ENCODE data around the gene TMEM134. TPM values are rescaled to one million over a fixed set of nuclear protein-coding genes. Genes with fewer than 3 reads are reported as not detected.

The TMEM134 gene
- total and polyA plus RNA-seq, 2 of the 4 experiments (the other 2 are of a cell fraction) = 12.5 to 55.0 TPM

Small RNA genes lying within 50 kb of the gene (microRNA-seq; reads per million reads assigned to microRNA genes)
- gene MIR6752 (ENCODE audit: insufficient read depth in 1 of 2, insufficient read length in 1 of 2, unreplicated experiment in 1 of 2) = 0 reads per million in 2 experiments

Small RNA genes lying within 50 kb of the gene (small RNA-seq; reads per million reads assigned to genes)
- gene MIR6752 = 0 reads per million in 5 experiments

Other genes starting within 250 kb of the TMEM134 start
- 23.9 and 26.7 TPM in 2 replicates for gene GRK2, start 202.8 kb downstream of the TMEM134 start, total RNA-seq (2012; rRNA removed)
- gene GRK2, start 202.8 kb downstream of the TMEM134 start, polyA plus RNA-seq (2012; rRNA removed) = 41.8 and 45.8 TPM in 2 replicates
- gene ANKRD13D, start 179.9 kb downstream of the TMEM134 start, total RNA-seq (2012; rRNA removed) = 7.3 and 8.1 TPM in 2 replicates
- gene ANKRD13D, start 179.9 kb downstream of the TMEM134 start, polyA plus RNA-seq (2012; rRNA removed) = 38.4 and 44.0 TPM in 2 replicates
- gene SSH3, start 165.7 kb downstream of the TMEM134 start, total RNA-seq (2012; rRNA removed) = 7.3 and 7.8 TPM in 2 replicates
- 26.7 and 29.2 TPM in 2 replicates for gene SSH3, start 165.7 kb downstream of the TMEM134 start, polyA plus RNA-seq (2012; rRNA removed)
- 40.8 and 46.4 TPM in 2 replicates for gene POLD4, start 115.7 kb downstream of the TMEM134 start, total RNA-seq (2012; rRNA removed)
- gene POLD4, start 115.7 kb downstream of the TMEM134 start, polyA plus RNA-seq (2012; rRNA removed) = 133 and 152 TPM in 2 replicates
- gene CLCF1, start 95.7 kb downstream of the TMEM134 start, total RNA-seq (2012; rRNA removed) = 5.0 and 5.6 TPM in 2 replicates
- gene CLCF1, start 95.7 kb downstream of the TMEM134 start, polyA plus RNA-seq (2012; rRNA removed) = 27.8 and 34.4 TPM in 2 replicates
- 1.9 and 2.0 TPM in 2 replicates for gene RAD9A, start 77.3 kb downstream of the TMEM134 start, total RNA-seq (2012; rRNA removed)
- 10.3 and 12.6 TPM in 2 replicates for gene RAD9A, start 77.3 kb downstream of the TMEM134 start, polyA plus RNA-seq (2012; rRNA removed)
- 294 and 313 TPM in 2 replicates for gene PPP1CA, start 67.4 kb downstream of the TMEM134 start, total RNA-seq (2012; rRNA removed)
- gene PPP1CA, start 67.4 kb downstream of the TMEM134 start, polyA plus RNA-seq (2012; rRNA removed) = 228 and 260 TPM in 2 replicates
- gene TBC1D10C, start 65.2 kb downstream of the TMEM134 start, total RNA-seq (2012; rRNA removed) = under 0.01 and 0.18 TPM in 2 replicates
- 0.07 and 0.11 TPM in 2 replicates for gene TBC1D10C, start 65.2 kb downstream of the TMEM134 start, polyA plus RNA-seq (2012; rRNA removed)
- under 0.01 TPM in 2 replicates for gene CARNS1, start 53.6 kb downstream of the TMEM134 start, total RNA-seq (2012; rRNA removed)
- gene CARNS1, start 53.6 kb downstream of the TMEM134 start, polyA plus RNA-seq (2012; rRNA removed) = 0.23 and 0.32 TPM in 2 replicates
- gene RPS6KB2, start 40.8 kb downstream of the TMEM134 start, total RNA-seq (2012; rRNA removed) = 47.8 and 58.4 TPM in 2 replicates
- gene RPS6KB2, start 40.8 kb downstream of the TMEM134 start, polyA plus RNA-seq (2012; rRNA removed) = 50.7 and 55.3 TPM in 2 replicates
- not detected in 2 replicates for gene PTPRCAP, start 31.6 kb downstream of the TMEM134 start, total RNA-seq (2012; rRNA removed)
- gene PTPRCAP, start 31.6 kb downstream of the TMEM134 start, polyA plus RNA-seq (2012; rRNA removed) = 0.14 and 0.24 TPM in 2 replicates
- gene CORO1B, start 25.8 kb downstream of the TMEM134 start, total RNA-seq (2012; rRNA removed) = 76.4 and 79.4 TPM in 2 replicates
- gene CORO1B, start 25.8 kb downstream of the TMEM134 start, polyA plus RNA-seq (2012; rRNA removed) = 138 and 151 TPM in 2 replicates
- gene GPR152, start 16.5 kb downstream of the TMEM134 start, total RNA-seq (2012; rRNA removed) = not detected in 2 replicates
- not detected in 2 replicates for gene GPR152, start 16.5 kb downstream of the TMEM134 start, polyA plus RNA-seq (2012; rRNA removed)
- not detected in 2 replicates for gene CABP4, start 13.9 kb downstream of the TMEM134 start, total RNA-seq (2012; rRNA removed)
- gene CABP4, start 13.9 kb downstream of the TMEM134 start, polyA plus RNA-seq (2012; rRNA removed) = not detected in 2 replicates
- 91.4 and 95.5 TPM in 2 replicates for gene AIP, start 13.8 kb upstream of the TMEM134 start, total RNA-seq (2012; rRNA removed)
- 122 and 130 TPM in 2 replicates for gene AIP, start 13.8 kb upstream of the TMEM134 start, polyA plus RNA-seq (2012; rRNA removed)
- 4.7 and 5.0 TPM in 2 replicates for gene PITPNM1, start 36.1 kb upstream of the TMEM134 start, total RNA-seq (2012; rRNA removed)
- gene PITPNM1, start 36.1 kb upstream of the TMEM134 start, polyA plus RNA-seq (2012; rRNA removed) = 15.4 and 18.3 TPM in 2 replicates
- 8.1 and 9.2 TPM in 2 replicates for gene CDK2AP2, start 38.9 kb upstream of the TMEM134 start, total RNA-seq (2012; rRNA removed)
- gene CDK2AP2, start 38.9 kb upstream of the TMEM134 start, polyA plus RNA-seq (2012; rRNA removed) = 44.7 and 49.8 TPM in 2 replicates
- gene CABP2, start 54.2 kb upstream of the TMEM134 start, total RNA-seq (2012; rRNA removed) = not detected in 2 replicates
- gene CABP2, start 54.2 kb upstream of the TMEM134 start, polyA plus RNA-seq (2012; rRNA removed) = not detected in 2 replicates
- gene GSTP1, start 114.6 kb upstream of the TMEM134 start, total RNA-seq (2012; rRNA removed) = 947 and 1,000 TPM in 2 replicates
- 1,539 and 1,653 TPM in 2 replicates for gene GSTP1, start 114.6 kb upstream of the TMEM134 start, polyA plus RNA-seq (2012; rRNA removed)
- gene NDUFV1, start 137.7 kb upstream of the TMEM134 start, total RNA-seq (2012; rRNA removed) = 119 and 120 TPM in 2 replicates
- gene NDUFV1, start 137.7 kb upstream of the TMEM134 start, polyA plus RNA-seq (2012; rRNA removed) = 133 and 148 TPM in 2 replicates
- 0.83 and 1.4 TPM in 2 replicates for gene NUDT8, start 160.7 kb upstream of the TMEM134 start, total RNA-seq (2012; rRNA removed)
- gene NUDT8, start 160.7 kb upstream of the TMEM134 start, polyA plus RNA-seq (2012; rRNA removed) = 2.5 and 3.2 TPM in 2 replicates
- not detected in 2 replicates for gene TBX10, start 170.5 kb upstream of the TMEM134 start, total RNA-seq (2012; rRNA removed)
- gene TBX10, start 170.5 kb upstream of the TMEM134 start, polyA plus RNA-seq (2012; rRNA removed) = not detected in 2 replicates
- gene ACY3, start 181.5 kb upstream of the TMEM134 start, total RNA-seq (2012; rRNA removed) = not detected in 2 replicates
- not detected in 2 replicates for gene ACY3, start 181.5 kb upstream of the TMEM134 start, polyA plus RNA-seq (2012; rRNA removed)
- not detected in 2 replicates for gene ALDH3B2, start 205.4 kb upstream of the TMEM134 start, total RNA-seq (2012; rRNA removed)
- not detected in 2 replicates for gene ALDH3B2, start 205.4 kb upstream of the TMEM134 start, polyA plus RNA-seq (2012; rRNA removed)

All from IMR-90 (cell line).